GM19467 (cell line): ENCODE data around the gene S1PR3.
"Not testable (repeated sequence)": the region's sequence is repeated elsewhere in the genome, so short reads cannot be mapped to it uniquely, and the experiment has no call there.

Experiments
- ATAC-seq: cut with Tn5 transposase; IDR thresholded peaks from one replicate; pipeline ENCODE4 v1.9.1; 2021; ENCODE audit warnings: mild to moderate bottlenecking, moderate library complexity; ENCODE audit not compliant: unreplicated experiment

Gene S1PR3

DNA sequence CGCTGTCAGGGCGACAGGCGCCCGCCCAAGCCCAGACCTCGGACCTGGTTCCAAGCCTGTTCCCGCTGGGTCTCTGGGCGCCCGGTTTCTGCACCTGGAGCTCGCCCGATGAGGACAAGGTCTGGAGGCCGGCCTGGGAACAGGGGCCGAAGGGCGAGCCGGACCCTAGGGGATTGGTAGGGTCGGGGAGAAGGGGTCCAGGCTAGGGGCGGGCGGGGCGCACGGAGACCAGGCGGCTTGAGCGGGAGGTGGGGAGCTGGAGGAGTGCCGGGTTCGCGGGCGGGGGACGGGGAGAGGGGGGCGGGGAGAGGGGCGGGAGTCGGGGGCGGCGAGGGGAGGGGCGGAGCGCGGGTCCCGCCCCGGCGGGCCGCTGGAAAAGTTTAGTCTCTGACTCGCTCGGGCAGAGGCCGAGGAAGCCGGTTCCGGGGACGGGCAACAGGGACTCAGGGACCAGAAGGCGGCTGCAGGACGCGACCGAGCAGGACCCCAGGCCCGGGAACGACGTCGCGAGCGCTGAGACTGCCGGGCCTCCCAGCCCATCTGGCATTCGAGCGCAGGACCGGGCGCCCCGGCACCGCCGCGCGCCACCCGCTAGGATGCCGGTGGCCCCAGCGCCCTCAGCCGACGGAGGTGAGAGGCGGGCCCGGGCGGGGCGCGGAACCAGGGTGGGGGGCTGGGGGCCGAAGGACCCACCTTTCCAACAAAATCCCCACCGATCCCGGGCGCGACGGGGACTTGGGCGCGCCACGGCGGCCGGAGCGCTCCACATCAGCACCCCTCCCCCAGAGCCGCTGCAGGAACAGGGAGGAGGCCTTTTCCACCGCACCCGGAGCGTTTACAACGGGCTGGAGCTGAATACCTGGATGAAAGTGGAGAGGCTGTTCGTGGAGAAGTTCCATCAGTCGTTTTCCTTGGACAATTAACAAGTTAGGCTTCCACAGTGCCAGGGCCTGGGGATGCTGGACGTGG lies at the start of gene S1PR3:
Gene S1PR3 (plus strand): TSS at position 403 of the 969 bp plus-strand sequence. CDS start 9,733 bp downstream, outside the sequence.
- ATAC-seq = no peak

DNA sequence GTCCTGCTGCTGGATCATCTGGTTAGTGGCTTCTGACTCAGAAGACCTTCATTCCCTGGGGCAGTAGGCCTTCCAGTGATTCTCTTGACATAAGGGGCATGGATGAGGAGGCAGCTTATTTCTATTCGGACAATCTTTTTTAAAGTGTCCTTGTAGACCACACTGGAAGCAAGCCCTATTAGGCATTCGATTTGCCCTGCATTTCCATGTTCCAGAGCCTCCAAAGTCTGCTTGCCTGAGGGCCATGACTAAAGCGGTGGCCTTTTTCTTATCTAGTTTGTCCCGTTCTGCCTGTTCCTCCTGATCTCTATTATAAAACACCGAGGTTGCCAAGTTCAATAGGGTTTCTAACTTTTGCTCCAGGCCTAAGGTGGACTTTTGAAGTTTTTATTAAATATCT lies 49.7 kb upstream of the S1PR3 start:
- not testable (repeated sequence) for ATAC-seq

DNA sequence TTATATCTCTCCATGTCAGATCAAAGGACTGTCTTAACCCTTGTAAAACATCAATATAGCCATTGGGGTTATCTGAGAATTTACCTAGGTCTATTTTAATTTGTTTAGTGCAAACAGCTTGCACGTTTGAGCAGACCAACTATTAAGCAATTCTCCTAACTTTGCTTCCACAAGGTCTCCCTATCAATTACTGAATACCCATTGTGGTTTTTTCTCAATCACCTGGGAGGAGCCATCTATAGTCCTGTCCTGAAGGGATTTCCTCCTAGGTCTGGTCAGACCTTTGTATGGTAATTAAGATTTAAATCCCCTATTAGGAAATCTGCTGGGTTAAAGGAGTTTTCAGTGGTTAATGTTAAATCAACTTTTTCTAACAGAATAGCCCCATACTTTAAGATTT lies 48.9 kb upstream of the S1PR3 start:
- ATAC-seq = no peak

DNA sequence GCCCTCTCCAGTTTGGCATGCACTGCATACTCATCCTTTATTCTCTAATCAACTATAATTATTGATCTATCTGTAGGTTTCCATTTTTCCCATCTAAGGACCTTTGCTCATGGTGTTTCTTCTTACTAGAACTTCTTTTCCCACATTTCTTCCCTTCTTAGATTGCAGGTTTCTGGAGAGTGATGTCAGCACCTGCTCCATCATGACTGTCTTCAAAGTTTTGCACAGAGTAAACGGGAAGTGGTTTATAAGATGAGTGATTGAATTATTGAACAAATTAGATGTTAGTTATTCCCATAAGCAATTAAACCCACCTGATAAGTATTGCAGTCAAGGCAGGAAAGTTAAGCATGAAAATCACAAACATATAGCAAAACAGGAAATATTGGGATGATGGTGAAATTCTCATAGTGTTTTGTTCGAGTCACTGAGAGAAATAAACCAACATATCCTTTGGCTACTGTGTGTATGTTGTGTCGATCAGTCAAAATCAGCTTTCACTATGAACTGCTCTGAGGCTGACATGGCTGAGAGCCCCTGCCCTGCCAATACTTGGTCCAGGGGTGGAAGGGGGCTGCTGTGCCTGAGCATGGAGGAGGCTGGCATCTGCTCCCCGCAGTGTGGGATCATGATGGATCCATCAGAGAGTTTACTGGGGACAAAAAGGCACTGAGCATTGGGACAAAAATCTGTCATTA lies 45.5 kb upstream of the S1PR3 start:
- no peak for ATAC-seq

DNA sequence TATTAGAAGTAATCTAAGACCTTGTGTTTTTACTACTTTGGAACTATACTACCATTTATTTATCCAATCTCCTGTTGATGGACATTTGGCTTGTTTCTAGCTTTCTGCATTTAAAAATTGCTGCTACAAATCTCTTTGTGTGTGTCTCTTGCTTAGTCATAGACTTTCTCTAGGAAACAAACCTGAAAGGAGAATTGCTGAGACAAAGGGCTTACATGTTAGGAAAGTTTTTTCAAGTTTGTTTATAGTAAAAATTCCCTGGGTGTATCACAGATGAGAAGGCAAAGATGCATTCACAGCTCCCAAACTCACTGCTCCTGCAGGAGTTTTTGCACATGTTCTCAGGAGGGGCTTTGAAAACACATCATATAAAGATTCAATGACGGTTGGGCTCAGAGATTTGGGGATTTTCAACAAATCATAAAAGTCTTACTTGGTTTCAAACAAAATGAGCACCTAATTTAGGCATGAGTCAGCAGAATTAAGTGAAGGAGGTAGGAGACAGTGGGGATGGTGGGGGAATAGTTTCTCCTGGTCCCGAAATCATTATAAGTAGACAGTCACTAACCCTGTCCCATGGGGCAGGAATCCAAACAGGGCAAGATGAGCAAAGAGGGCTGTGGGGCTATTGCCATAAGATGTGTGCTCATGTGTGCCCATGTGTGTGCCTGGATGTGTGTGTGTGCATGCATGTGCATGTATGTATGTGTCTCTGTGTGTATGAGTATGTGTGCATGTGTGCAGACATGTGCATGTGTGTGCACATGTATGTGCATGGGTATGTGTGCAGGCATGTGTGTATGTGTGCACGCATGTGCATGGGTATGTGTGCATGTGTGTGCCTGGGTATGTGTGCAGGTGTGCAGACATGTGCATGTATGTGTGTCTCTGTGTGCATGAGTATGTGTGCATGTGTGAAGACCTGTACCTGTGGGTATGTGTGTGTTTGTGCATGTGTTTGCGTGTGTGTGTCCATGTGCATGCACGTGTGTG lies 43.4 kb upstream of the S1PR3 start:
- ATAC-seq = no peak

DNA sequence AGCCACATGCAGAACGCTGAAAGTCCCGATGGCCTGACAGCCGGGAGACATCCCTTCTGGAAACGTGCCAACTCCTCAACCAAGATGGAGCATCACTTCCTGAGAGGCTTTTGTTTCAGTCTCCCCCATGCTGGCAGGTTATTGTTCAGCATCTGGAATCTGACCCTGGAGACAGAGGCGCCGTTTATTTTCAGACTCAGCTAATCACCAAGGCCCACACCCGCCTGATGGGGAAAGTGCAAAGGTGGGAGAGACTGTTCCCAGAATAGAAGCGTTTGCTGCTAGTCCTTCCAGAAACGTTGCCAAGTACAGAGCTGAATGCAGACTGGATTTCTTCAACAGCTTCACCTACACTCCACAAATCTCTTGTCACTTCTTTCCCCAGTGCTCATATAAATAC lies 41.8 kb upstream of the S1PR3 start:
- ATAC-seq = no peak

DNA sequence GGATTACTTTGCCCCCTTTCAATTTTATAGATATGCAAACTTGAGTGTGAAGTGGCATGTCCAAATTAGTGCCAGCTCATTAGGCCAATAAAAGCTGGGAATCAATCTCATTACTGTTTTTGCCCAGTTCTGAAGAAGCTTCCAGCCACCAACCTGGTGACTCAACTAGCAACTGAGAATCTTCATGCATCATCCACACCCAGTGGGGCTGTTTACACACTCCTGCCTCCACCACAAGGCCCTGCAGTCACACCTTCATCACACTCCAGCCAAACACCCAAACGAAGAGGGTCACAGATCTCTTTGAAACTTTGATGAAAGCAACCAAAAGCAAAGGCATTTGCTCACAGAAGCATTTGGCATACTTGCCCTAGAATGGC lies 41.3 kb upstream of the S1PR3 start:
- ATAC-seq = no peak

DNA sequence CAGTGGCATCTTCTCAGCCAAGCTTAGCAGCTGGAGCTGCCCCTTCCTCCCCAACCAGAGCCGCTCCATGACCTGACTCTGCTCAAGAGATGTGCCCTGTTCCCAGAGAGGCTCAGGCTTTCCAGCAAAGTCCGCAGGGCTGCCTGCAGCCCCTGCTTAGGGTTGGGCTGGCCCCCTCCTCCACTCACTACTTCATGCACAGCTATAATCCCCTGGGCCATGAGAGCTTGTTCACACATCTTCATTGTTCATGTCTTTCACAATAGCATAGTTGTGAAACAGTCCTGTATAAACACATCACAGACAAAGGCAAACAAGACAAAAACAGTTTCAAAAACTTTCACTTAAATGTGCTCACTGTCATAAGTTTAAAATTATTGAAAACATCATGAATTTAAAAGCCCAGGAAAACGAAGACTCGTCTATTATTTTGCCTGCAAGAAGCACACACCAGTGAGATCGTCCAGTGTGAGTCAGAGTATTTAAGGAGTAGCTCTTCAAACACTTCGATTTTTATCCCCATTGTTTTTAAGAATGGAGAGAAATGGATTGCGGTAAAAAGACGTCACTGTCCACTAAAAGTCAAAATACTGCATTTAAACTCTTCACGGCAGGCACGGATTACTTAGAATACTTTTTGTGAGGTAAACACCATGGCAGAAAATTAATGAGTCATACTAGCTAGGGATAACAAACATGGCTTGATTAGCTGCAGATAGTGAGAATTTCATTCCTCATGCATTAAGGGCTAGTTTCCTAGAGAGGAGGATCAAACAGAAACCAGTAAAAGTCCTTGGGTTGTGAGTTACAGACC lies 40.7 kb upstream of the S1PR3 start:
- no peak for ATAC-seq

DNA sequence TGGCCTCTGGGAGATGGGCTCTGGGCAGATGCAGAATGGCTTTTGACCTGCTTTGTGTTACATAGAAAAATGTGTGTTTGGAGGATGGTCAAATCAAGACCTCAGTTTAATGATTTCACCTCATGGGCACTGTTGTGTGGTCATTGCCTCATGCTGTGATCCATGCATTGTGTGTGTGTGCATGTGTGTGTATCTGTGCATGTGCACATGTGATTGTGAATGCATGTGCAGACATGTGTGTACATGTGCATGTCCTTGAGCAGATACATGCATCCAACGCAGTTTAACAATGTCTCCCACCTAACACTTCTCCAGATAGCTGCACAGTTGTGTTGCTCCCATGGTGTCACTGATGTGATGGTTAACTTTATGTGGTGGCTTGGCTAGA lies 40.1 kb upstream of the S1PR3 start:
- ATAC-seq = no peak

DNA sequence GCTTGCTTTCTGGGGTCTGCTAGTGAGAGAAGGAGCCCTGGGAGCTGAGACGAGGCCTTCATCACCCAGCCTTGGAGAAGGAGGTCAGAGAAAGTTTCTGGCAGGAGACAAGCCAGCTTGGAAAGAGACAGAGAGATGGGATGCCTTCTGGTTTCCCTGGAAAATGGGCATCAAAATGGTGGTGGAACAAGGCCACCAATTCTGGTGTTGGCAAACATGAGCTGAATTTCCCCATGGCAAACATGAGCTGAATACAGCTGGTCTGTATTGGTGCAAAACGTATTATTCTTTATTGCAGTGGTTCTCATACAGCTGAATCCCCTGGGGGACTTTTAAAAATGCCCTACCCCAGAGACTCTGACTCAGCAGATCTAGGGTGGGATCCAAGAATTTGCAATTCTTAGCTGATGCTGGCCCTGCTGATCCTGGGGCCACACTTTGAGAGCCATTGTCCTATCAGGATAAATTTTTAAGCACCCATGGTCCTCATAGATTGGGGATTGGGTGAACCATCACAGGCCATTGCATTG lies 39.1 kb upstream of the S1PR3 start:
- no peak for ATAC-seq

DNA sequence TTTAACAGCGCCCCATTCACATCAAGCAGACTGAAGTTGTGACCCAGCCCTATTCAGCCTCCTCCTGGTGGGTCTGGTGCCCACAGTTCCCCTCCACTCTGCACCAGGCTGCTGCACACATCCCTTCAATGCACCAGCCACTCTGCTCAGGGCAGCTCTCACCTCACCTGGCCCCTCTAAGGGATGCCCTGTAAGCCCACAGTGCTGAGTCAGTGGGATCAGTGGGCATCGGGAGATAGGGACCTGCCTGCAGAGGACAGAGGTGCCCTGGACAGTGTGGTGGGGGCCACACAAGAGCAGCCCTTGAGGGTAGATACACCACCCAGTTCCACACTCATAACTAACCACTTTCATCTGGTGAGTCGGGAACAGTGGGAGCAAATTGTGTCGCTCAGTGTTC lies 38.3 kb upstream of the S1PR3 start:
- no peak for ATAC-seq

DNA sequence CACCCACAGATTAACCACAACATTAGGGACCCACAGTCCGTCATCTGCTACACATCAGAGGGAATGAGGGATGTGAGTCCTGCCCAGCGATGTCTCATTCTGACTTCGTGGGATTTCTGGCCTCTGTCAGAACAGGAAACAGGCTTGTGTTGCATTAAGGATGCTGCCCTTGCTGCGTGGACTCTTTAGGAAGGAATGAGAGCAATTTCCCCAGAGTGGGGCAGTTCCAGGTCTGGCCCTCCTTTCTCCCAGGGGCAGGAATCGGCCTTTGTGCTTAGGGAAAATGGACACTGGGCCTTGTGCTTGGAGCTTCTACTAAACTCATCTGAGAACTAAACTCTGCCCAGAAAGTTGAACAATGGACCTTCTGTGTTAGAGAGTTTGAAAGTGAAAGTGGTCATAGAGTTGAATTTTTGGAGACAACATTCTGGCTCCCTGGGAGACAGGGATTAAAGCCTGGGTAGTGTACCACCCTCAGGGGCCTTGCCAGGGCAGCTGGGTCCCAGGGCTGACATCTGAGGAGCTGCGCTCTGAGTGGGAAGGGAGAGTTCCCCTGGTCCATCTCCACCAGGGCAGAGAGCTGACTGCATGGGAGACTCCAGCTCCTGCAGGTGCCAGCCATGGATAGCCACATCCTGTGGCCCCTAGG lies 37.8 kb upstream of the S1PR3 start:
- ATAC-seq = no peak

DNA sequence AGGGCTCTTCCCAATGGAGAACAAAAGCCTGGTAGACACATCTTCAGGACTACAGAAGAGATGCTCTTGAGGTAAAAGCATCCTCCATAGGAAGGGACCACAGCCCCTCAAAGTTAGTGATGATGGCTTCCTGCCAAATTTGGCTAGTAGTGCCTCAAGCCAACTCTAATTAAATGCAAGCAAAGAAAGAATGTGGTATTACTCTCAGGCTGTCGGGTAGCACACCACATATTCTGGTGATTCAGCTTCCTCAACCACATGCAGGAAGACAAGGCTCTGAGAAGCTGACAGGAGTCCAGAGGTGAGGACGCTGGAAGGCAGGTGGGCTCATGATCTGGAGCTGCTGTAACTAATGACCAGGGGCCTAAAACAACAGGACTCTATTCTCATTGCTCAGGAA lies 37.2 kb upstream of the S1PR3 start:
- ATAC-seq = no peak

DNA sequence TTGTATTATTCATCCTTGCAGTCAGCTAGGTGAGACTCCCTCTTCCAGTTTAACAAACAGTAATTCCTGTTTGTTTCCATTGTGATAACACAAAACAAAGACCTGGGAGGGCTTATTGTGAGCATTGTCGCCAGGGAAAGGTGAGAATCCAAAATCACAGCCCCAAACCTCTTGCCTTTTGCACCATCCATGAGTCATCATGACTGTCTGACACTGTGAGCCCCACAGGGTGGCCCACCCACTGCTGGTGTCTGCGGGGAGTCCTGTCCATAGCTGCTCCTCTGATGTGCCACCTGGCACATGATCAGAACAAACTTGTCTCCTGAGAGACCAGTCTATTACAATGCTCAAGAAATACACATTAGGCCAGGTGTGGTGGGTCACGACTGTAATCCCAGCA lies 33.7 kb upstream of the S1PR3 start:
- no peak for ATAC-seq

DNA sequence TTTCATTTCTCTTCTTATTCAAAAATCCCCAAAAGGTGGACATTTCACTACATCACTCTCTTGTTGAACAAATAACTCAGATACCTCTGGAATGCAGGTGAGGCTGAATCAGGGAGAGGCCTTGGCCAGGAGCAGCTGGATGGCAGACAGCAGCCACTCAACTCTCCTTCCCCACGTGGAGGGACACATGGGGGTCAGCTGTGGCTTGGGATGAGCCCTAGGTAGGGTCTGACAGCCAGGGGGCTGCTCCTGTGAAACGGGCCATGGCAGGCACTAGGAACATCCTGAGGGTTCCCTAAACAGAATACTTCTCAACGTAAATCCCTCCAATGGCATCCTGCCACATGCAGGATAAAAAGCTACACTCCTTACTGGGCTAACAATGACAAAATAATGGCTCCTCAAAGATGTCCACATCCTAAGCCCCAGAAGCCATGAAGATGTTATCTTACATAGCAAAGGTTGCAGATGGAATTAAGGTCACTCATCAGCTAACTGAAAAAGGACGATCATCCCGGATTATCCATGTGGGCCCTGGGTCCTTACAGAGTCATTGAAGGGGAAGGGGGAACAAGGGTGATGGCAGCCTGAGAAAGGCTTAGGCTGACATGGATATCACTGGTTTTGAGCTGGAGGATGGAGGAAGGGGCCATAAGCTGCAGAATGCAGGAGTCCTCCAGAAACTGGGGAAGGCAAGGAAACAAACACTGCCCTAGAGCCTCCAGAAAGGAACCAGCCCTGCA lies 31.4 kb upstream of the S1PR3 start:
- ATAC-seq = no peak

DNA sequence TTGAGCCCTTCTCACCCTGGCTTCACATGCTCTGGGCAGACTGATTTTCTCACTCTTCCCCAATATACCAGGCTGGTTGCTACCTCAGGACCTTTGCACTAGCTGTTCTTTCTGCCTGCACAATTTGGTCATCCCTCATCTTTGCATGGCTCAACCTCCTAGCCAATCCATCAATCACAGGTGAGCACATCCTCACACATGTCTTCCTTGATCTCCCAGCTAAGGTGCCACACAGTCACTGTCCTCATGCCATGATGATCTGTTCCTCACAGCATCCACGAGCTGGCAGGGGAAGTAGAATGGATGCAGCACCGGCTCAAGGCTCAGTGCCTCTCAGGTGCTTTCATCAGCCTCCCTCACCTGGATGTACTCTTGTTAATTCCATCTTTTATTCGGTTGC lies 30.6 kb upstream of the S1PR3 start:
- ATAC-seq = no peak

DNA sequence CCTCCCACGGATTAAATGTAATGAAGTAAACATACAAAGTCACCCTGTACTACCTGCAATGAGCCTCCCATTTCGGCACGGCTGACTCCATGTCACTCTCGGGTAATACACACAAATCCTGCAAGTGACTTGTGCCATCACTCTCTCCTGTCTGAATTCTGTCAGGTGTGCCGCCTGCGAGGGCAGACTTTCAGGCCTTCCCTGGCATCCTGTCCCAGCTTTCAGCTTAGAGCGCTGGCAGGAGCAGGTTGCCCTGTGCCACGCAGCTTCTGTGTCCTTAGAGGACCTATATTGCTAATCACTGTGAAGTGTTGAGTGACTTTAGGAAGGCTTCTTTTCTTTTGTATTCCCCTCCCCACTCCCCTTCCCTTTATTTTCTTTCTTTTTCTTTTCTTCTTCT lies 25.8 kb upstream of the S1PR3 start:
- no peak for ATAC-seq

DNA sequence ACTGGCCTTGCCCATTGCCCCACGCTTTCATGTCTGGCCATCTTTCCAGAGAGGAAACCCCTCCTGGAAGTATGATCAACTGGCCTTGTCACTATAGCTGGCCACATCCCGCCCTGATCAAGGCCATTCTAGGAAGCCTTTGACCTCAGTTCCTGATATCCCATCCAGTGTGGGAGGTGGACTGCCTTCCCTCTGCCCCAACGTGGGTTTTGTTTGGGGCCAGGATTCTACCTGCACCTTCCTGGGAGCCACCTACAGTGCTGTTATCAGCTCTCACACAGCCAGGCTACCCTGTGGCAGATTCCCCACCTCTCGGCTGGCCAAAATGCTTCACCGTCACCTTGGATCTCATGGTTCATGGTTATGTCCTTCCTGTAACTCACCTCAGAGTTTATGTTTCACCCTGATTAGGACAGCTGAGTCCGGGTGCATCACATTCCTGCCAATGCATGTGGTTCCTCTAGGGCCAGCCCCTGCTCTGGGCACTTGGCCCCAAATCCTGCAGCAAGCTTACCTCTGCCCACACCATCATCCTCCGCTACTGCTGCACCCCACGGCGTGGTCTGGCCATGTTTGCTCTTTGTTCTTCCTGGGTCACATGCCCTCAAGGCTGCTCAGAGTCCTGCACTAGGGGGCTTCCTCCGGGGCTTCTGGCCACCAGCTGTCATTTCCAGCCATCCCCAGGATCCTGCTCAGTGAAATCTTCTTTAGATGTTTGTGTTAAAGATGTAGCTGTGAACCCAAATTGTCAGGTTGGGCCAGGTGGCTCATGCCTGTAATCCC lies 24.2 kb upstream of the S1PR3 start:
- no peak for ATAC-seq
